ENCODE data around the gene TPBGL. TPM values are rescaled to one million over a fixed set of nuclear protein-coding genes. Genes with fewer than 3 reads are reported as not detected.

Gene TPBGL
- total and polyA plus RNA-seq, 5 donors: 0.05 to 0.25 (median 0.09) TPM; not detected in 1

DNA sequence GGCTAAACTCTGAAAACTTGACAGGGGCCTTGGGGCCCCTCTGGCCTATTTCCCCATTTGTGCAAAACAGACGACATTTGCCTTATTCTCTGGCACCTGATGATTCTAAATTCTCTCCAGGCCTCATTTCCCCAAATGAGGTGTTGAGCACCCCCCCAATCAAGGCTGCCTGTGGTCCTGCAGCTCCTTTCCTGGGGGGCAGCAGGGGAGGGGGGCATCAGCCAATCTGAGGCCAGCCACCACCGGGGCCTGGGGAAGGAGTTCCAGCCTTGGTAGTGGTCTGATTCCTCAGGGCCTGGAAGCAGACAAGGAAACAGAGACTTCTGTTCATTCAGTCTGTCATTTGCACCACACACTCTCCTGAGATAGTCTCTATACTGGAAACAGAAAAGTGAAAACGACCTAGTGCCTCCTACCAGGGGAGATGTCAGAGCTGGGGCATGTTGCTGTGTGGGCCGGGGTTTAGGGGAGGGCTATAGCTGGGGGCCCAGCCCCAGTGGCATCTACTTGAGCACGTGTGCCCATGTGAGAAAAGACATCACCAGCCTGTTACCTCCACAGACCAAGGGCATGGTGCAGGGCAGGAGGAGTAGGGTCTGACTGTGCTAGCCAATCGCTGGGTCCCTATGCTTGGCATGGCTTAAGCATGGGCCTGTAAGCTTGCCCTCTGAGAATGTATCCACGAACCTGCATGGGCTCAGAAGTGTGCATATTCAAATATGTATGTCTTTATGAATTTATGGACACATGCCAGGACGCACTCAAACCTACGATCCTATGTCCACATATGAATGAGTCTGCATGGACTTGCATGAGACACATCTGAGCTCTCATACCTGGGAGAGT lies 1.8 kb upstream of the TPBGL start:
- no peak overlapping the region for H3K27ac ChIP-seq (ENCODE audit: low read length)
- H3K4me3 ChIP-seq (ENCODE audit: low read length): no peak overlapping the region
- intact Hi-C loops (cut with DNase I): loop anchor here in 1 of 4 donors (2.0 kb wide), 1 partner anchor 98 kb away; no protein-coding TSS in a partner anchor
- WGBS: 82% methylated on average over 9 of the region's 9 CpGs
- H3K4me1 ChIP-seq (ENCODE audit: control insufficient read depth, insufficient read depth, low read length): no peaks in the 10 kb centered on the region
- H3K27me3 ChIP-seq (ENCODE audit: control insufficient read depth, insufficient read depth): no peaks in the 10 kb centered on the region
- ATAC-seq: no peak
- no peak for DNase-seq
- no peaks in the 10 kb centered on the region for H3K9me3 ChIP-seq (ENCODE audit: control insufficient read depth, low read length)

DNA sequence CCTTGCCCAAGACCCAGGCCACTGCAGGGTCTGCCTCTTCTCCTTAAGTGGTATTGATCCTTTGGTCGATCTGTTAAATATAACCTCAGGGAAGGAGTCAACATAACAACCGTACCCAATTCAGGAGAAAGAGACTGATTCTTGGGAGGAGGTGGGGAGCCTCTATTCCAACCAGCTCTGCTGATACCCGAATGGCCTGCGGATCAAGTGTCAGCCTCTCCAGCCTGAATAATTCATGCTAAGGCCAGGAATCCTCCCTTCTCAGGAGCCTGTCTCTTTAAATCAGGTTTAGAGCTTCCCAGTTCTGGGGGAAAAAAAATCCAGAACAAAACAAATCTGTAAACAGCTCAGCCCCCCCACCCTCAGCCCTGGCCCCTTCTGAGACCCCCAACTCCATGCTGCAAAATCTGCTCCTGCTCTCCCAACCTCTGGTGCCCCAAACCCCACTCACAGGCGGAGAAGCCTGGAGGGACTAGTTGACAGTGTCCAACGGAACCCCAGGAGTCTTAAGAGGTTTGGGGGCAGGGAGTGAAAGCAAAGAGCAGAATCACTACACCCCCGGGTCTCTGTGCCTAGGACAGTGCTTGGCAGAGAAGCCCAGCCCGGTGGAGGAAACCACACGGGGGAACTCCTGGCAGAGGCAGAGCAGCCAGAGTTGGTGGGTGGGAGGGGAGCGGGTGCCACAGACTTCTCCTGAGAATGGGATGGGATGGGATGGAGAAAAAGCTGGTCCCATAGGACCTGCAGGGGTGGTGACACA lies 863 bp upstream of the TPBGL start:
- ATAC-seq (no peak), DNase-seq (no peak)
- H3K4me3 ChIP-seq (ENCODE audit: low read length): no peak overlapping the region
- no peaks in the 10 kb centered on the region for H3K4me1 ChIP-seq (ENCODE audit: control insufficient read depth, insufficient read depth, low read length)
- no peaks in the 10 kb centered on the region for H3K9me3 ChIP-seq (ENCODE audit: control insufficient read depth, low read length)
- WGBS: 47% methylated on average over 10 of the region's 10 CpGs
- intact Hi-C loops (cut with DNase I): loop anchor here (2.0 to 10.0 kb wide), 5 partner anchors 32 to 315 kb away; no protein-coding TSS in a partner anchor
- H3K27ac ChIP-seq (ENCODE audit: low read length): no peak overlapping the region
- no peaks in the 10 kb centered on the region for H3K27me3 ChIP-seq (ENCODE audit: control insufficient read depth, insufficient read depth)

DNA sequence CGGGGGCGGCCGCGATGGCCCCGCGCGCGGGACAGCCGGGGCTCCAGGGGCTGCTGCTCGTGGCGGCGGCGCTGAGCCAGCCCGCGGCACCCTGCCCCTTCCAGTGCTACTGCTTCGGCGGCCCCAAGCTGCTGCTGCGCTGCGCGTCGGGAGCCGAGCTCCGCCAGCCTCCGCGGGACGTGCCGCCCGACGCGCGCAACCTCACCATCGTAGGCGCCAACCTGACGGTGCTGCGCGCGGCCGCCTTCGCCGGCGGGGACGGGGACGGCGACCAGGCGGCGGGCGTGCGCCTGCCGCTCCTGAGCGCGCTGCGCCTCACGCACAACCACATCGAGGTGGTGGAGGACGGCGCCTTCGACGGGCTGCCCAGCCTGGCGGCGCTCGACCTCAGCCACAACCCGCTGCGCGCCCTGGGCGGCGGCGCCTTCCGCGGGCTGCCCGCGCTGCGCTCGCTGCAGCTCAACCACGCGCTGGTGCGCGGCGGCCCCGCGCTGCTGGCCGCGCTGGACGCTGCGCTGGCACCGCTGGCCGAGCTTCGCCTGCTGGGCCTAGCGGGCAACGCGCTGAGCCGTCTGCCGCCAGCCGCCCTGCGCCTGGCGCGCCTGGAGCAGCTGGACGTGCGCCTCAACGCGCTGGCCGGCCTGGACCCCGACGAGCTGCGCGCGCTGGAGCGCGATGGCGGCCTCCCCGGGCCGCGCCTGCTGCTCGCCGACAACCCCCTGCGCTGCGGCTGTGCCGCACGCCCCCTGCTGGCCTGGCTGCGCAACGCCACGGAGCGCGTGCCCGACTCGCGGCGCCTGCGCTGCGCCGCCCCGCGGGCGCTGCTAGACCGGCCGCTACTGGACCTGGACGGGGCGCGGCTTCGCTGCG lies 697 bp downstream of the TPBGL start:
- Histone ChIP-seq H3K4me1 (ENCODE audit: control insufficient read depth, insufficient read depth, low read length) (no peaks in the 10 kb centered on the region), H3K27ac (ENCODE audit: low read length) (no peak overlapping the region), H3K4me3 (ENCODE audit: low read length) (peak overlapping the region; percentile 34), H3K27me3 (ENCODE audit: control insufficient read depth, insufficient read depth) (no peaks in the 10 kb centered on the region), H3K9me3 (ENCODE audit: control insufficient read depth, low read length) (no peaks in the 10 kb centered on the region)
- WGBS: 1% methylated on average over 140 of the region's 140 CpGs
- ATAC-seq (peak; percentile 89 to 92), DNase-seq (peak; percentile 83 to 94 (median 94))
- intact Hi-C loops (cut with DNase I): loop anchor here in 3 of 4 donors (5.0 to 10.0 kb wide), 4 partner anchors 34 to 316 kb away; no protein-coding TSS in a partner anchor

DNA sequence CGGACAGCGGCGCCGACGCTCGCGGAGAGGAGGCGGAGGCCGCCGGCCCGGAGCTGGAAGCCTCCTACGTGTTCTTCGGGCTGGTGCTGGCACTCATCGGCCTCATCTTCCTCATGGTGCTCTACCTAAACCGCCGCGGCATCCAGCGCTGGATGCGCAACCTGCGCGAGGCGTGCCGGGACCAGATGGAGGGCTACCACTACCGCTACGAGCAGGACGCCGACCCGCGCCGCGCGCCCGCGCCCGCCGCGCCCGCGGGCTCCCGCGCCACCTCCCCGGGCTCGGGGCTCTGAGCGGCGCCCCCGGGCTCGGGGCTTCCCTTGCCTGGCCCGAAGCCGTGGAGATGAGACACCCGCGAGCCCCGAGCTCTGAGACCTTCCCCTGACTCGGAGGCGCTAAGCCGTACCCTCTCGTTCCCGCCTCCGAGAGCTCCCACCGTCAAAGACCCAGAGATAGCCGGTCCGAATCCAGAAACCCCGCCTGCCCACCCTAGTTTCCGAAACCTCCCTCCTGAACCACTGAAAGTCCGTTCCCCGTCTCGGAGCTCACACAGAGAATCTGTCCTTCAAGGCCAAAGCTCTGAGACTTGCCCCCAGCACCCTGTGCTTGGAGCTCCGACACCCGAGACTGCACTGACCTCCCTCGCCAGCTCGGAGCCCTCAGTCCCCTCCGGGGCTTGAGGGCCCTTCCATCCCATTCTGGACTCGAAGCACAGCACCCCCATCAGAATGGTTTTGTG lies 1.5 kb downstream of the TPBGL start:
- no peaks in the 10 kb centered on the region for H3K27me3 ChIP-seq (ENCODE audit: control insufficient read depth, insufficient read depth)
- 6% methylated on average over 72 of the region's 72 CpGs for WGBS
- ATAC-seq: no peak

DNA sequence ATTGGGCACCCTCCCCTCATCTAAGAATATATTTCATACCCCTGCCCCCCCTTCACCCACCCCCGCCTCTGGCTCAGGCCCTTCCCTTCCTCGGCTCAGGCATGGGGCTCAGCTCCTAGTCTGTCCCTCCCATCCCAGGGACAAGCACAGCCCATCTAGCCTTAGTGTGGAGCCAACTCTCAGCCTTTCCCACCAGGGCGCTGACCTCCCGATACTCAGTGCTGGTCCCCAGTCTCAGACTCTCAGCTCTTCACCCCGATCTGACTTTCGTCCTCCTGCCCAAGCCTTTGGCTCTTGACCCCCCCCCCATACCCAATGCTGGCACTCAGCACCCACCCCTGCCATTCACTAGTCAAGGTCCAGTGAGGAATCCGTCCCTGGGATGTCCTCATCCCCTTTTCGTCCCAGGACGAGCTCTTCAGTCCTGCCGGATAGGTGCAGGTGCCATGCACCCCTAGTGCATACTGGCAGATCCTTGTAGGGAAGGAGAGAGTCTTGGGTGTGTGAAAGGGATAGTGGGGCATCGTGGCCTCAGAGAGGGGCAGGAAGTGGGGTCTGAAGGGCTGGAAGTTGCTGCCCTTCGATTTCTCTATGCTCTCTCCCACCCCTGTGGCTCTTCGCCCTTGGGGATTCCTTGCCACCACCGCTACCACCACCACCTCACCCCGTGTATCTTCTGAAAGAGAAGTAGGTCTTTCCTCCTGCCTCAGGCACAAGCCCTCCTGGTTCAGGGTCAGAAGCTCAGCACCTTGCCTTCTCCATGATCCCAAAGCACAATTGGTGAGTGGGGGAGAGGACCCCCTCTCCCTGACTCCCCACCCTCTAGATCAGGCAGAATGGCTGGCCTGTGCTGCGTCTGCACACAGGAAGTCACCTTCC lies 2.4 kb downstream of the TPBGL start:
- Histone ChIP-seq H3K27ac (ENCODE audit: low read length) (no peak overlapping the region), H3K27me3 (ENCODE audit: control insufficient read depth, insufficient read depth) (no peaks in the 10 kb centered on the region), H3K4me3 (ENCODE audit: low read length) (no peak overlapping the region), H3K9me3 (ENCODE audit: control insufficient read depth, low read length) (no peaks in the 10 kb centered on the region), H3K4me1 (ENCODE audit: control insufficient read depth, insufficient read depth, low read length) (no peaks in the 10 kb centered on the region)
- ATAC-seq (no peak), DNase-seq (no peak)
- intact Hi-C loops (cut with DNase I): loop anchor here in 3 of 4 donors (5.0 to 10.0 kb wide), 4 partner anchors 36 to 318 kb away; no protein-coding TSS in a partner anchor
- 77% methylated on average over 16 of the region's 16 CpGs for WGBS

More for the DNA sequence above, 1.5 kb downstream of the TPBGL start:
- Histone ChIP-seq H3K9me3 (ENCODE audit: control insufficient read depth, low read length) (no peaks in the 10 kb centered on the region), H3K27ac (ENCODE audit: low read length) (no peak overlapping the region), H3K4me1 (ENCODE audit: control insufficient read depth, insufficient read depth, low read length) (no peaks in the 10 kb centered on the region), H3K4me3 (ENCODE audit: low read length) (peak overlapping the region; percentile 34)
- no peak for DNase-seq
- intact Hi-C loops (cut with DNase I): loop anchor here in 3 of 4 donors (5.0 to 10.0 kb wide), 4 partner anchors 35 to 317 kb away; no protein-coding TSS in a partner anchor

DNA sequence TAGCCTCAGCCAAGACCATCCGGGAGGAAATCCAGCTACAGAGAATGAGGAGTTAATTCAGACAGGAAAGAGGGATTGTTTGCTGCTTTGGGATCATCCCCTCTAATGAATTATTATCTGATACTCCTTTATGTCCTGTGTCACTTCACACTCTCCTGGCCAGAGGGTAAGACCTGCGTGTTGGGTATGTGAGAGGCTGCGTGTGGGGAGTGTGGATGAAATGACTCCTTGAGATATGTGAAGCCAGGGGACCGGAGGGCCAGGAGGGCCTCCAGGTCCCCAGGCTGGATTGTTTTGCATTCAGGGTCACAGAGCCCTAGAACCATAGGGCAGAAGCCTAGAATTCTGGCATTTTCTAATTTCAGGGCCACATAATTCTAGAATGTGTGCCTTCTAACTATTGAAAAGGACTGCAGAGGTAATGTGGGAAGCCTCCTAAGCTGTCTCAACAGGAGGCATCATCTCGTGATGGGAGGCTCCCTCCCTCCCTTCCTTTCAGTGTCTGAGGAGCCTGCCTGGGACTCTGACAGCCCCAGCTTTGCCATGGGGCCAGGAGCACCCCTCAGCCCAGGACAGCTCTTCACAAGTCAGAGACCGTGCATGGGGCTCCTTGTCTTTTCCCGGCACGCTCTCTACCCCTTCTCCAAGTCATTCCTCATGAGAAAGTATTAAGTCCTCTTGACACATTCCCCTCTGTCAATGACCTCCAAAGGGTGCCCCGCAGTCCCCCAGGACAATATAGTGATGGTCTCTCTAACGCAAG lies 3.7 kb downstream of the TPBGL start:
- H3K4me1 ChIP-seq (ENCODE audit: control insufficient read depth, insufficient read depth, low read length): no peaks in the 10 kb centered on the region
- ATAC-seq (no peak), DNase-seq (no peak)
- no peak overlapping the region for H3K27ac ChIP-seq (ENCODE audit: low read length)
- 76% methylated on average over 10 of the region's 10 CpGs for WGBS
- no peaks in the 10 kb centered on the region for H3K27me3 ChIP-seq (ENCODE audit: control insufficient read depth, insufficient read depth)
- intact Hi-C loops (cut with DNase I): loop anchor here in 3 of 4 donors (2.0 to 10.0 kb wide), 5 partner anchors 37 to 319 kb away; no protein-coding TSS in a partner anchor
- no peaks in the 10 kb centered on the region for H3K9me3 ChIP-seq (ENCODE audit: control insufficient read depth, low read length)
- H3K4me3 ChIP-seq (ENCODE audit: low read length): no peak overlapping the region

DNA sequence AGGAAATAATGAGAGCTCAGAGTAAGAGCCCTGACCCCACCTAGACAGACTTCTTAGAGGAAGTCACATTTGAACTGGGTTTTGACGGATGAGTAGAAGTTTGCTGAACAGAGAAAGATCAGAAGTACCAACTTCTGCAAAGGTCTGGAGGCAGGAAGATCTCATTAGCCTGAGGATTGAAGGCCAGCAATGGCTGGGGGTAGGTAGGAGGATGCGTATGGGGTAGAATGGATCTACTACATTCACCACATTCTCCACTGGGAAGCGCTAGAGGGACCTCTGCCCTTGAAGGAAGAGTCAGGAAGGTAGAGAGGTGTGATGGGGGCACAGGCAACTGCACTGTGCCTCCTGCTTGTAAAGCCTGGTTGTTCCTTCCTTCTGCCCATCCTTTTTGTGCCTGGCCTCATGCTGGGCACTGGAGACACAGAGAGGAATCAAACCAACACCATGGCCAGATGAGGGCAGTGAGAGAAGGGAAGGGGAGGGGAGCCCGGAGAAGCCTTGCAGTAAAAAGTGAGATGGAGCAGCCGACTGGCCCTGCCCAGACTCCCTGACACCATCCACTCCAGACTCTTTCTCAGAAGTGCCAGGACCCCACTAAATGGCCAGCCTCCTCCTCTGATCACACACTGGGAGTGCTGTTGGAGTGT lies 4.9 kb downstream of the TPBGL start:
- Histone ChIP-seq H3K9me3 (ENCODE audit: control insufficient read depth, low read length) (no peaks in the 10 kb centered on the region), H3K27me3 (ENCODE audit: control insufficient read depth, insufficient read depth) (no peaks in the 10 kb centered on the region), H3K4me1 (ENCODE audit: control insufficient read depth, insufficient read depth, low read length) (no peaks in the 10 kb centered on the region), H3K4me3 (ENCODE audit: low read length) (no peak overlapping the region), H3K27ac (ENCODE audit: low read length) (no peak overlapping the region)
- intact Hi-C loops (cut with DNase I): loop anchor here in 3 of 4 donors (2.0 to 10.0 kb wide), 7 partner anchors 103 to 321 kb away; no protein-coding TSS in a partner anchor
- WGBS: 79% methylated on average over 5 of the region's 5 CpGs
- DNase-seq (no peak), ATAC-seq (no peak)

DNA sequence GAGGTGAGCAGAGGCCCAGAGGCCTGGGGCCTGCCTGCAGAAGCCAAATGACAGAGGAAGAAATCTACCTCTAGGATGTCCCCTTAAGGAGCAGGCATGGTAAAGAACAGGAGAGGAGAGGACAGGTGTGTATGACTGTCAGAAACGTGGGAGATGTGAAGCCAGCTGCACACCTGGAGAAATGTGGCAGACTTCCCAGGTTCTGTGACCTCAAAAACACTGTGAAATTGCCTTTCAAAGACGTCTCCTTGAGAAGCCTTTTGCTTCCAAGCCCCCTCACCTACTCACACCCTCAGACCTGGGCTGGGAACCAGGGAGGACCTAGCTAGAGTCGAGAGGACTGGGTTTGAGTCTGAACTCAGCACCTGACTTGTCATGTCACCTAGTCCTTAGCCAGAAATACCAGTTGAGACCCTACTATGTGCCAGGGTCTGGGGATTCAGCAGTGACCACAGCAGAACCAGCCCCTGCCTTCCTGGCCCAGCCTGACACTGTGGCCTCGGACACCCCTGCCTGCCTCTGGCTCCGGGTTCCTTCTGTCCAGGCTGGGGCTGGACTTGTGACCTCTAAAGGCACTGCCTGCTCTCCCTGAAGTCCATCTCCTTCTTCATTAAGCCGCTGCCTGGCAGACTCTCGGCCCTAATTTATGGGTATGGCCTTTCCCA lies 5.6 kb downstream of the TPBGL start:
- 79% methylated on average over 7 of the region's 7 CpGs for WGBS
- H3K9me3 ChIP-seq (ENCODE audit: control insufficient read depth, low read length): no peaks in the 10 kb centered on the region
- intact Hi-C loops (cut with DNase I): loop anchor here in 3 of 4 donors (5.0 to 10.0 kb wide), 6 partner anchors 104 to 321 kb away; no protein-coding TSS in a partner anchor
- no peak overlapping the region for H3K4me3 ChIP-seq (ENCODE audit: low read length)
- no peaks in the 10 kb centered on the region for H3K27me3 ChIP-seq (ENCODE audit: control insufficient read depth, insufficient read depth)
- no peak overlapping the region for H3K27ac ChIP-seq (ENCODE audit: low read length)
- ATAC-seq: no peak
- H3K4me1 ChIP-seq (ENCODE audit: control insufficient read depth, insufficient read depth, low read length): no peaks in the 10 kb centered on the region
- DNase-seq: no peak
